Muscle layer of duodenum (tissue), 2 donors: Measurements from ENCODE around the gene C10orf90.

Experiments used
- H3K27ac ChIP-seq: one replicate; pipeline ENCODE4 v1.7.0; 2013; ENCODE audit warnings: mild to moderate bottlenecking, low read length
- H3K27me3 ChIP-seq: one replicate; pipeline ENCODE4 v1.7.0; 2013; ENCODE audit warnings: low read depth, mild to moderate bottlenecking, control low read depth, low read length
- H3K36me3 ChIP-seq, 2 donors: one replicate each; pipeline ENCODE4 v1.7.0; 2013; ENCODE audit warnings: low read length in 2 of 2, control low read depth in 1 of 2, mild to moderate bottlenecking in 1 of 2; ENCODE audit not compliant: insufficient read depth in 2 of 2, control insufficient read depth in 1 of 2
- H3K4me1 ChIP-seq, 2 donors: one replicate each; pipeline ENCODE4 v1.7.0; 2013; ENCODE audit warnings: low read length in 2 of 2, mild to moderate bottlenecking in 2 of 2, control low read depth in 1 of 2, moderate library complexity in 1 of 2; ENCODE audit not compliant: insufficient read depth in 2 of 2, control insufficient read depth in 1 of 2
- H3K4me3 ChIP-seq, 2 donors: one replicate each; pipeline ENCODE4 v1.7.0; 2013; ENCODE audit warnings: low read length in 2 of 2, low read depth in 1 of 2, mild to moderate bottlenecking in 1 of 2
- H3K9me3 ChIP-seq, 2 donors: one replicate each; pipeline ENCODE4 v1.7.0; 2013; ENCODE audit warnings: low read length in 2 of 2, control low read depth in 1 of 2, mild to moderate bottlenecking in 1 of 2; ENCODE audit not compliant: control insufficient read depth in 1 of 2
- donor health status: healthy.

C10orf90 gene

DNA sequence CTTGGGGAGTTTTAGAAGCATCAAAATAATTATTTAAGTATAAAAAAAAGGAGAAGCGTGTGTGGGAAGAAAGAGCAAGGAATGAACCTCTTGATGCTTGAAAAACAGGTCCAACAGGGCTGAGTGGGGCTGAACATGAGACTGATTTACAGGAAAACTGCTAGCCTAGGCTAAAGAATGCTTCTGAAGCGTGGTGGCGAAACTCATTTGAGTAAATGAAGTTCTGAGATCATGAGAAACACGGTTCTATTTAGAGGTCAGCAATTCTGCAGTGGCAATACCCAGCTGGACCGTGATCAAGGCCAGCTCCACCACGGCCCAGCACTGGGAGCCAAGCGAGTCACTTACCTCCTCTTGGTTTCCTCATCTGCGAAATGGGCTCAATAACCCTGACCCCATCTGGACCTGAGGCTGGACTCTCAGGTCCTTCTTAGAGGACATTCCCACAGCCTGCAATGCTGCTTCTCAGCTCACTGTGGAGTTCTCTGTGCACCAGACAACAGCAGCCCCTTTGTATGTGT lies 142.1 kb downstream of the C10orf90 start:
- Histone ChIP-seq H3K36me3 (no peaks in the 10 kb centered on the region), H3K4me1 (no peaks in the 10 kb centered on the region), H3K4me3 (no peak overlapping the region), H3K27me3 (no peaks in the 10 kb centered on the region), H3K9me3 (no peaks in the 10 kb centered on the region), H3K27ac (no peak overlapping the region)

DNA sequence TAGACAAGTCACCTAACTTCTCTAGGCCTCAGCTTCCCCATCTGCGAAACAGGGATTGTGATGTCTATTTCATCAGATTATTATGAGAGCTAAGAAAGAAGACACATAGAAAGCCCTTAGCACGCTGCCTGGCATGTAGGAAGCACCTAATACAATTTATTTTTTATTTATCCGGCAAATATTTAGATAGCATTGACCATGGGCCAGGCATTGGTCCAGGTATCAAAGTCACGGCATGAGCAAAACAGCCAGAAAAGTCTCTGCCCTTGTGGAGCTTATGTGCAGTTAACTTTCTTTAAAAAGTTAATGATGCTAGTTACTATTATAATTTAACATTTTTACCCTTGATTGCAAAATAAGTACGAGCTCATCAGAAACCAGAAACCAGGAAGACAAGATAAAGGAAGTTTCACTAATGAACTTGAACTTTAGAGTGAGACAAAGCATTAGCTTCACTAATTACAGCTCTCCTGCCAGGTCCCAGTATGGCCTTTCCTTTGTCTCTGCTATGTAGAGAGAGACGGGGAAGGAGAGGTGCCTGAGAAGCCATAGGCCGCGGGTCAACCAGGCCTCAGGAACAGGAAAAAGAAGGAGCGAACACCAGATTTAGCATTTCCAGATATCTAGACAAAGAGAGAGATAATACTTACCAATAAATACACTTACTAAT lies 142.7 kb downstream of the C10orf90 start:
- H3K4me1 ChIP-seq, result no peaks in the 10 kb centered on the region
- H3K9me3 ChIP-seq, result no peaks in the 10 kb centered on the region
- H3K27ac ChIP-seq, result no peak overlapping the region
- no peak overlapping the region for H3K4me3 ChIP-seq
- H3K27me3 ChIP-seq, result no peaks in the 10 kb centered on the region
- H3K36me3 ChIP-seq, result no peaks in the 10 kb centered on the region

DNA sequence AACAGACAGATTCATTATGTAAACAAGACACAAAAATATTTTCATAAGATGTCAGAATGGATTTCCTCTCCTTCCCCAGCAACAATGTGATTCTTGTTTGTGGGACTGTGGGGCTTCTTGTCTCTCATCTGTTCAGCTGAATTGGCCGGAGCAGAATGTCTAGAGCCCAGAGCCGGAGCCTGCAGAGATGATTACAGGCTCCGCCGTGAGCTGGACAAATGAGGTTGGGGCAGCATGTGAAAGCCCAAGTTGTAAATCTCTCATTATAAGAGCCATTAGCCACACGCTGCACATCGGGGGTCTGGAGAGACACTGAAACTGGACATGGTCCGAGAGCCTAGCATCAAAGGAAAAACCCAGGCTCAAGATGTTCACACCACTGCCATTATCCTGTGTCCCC lies 145.2 kb downstream of the C10orf90 start:
- no peak overlapping the region for H3K27ac ChIP-seq
- no peaks in the 10 kb centered on the region for H3K4me1 ChIP-seq
- H3K27me3 ChIP-seq, result no peaks in the 10 kb centered on the region
- H3K9me3 ChIP-seq, result no peaks in the 10 kb centered on the region
- no peak overlapping the region for H3K4me3 ChIP-seq
- H3K36me3 ChIP-seq, result no peaks in the 10 kb centered on the region

DNA sequence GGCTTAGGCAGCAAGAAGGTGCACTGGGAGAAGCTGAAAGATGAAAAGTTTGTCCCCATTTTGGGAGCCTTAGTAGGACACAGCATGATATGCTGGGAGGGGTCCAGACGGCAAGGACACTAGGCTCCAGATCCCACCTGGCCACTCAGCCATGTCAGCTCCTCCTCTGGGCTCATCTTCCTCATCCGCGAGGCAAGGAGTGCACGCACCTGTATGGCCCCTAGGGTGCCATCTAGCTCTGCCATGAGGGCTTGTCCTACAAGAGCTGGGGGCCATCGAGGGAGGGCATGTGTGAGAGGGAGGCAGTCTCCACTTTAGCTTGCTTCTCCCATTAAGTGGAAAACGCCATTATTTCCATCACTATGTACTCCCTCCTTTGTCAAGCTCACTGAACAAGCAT lies 146.0 kb downstream of the C10orf90 start:
- no peaks in the 10 kb centered on the region for H3K27me3 ChIP-seq
- no peak overlapping the region for H3K27ac ChIP-seq
- no peaks in the 10 kb centered on the region for H3K36me3 ChIP-seq
- H3K4me3 ChIP-seq, result no peak overlapping the region
- no peaks in the 10 kb centered on the region for H3K4me1 ChIP-seq
- no peaks in the 10 kb centered on the region for H3K9me3 ChIP-seq

DNA sequence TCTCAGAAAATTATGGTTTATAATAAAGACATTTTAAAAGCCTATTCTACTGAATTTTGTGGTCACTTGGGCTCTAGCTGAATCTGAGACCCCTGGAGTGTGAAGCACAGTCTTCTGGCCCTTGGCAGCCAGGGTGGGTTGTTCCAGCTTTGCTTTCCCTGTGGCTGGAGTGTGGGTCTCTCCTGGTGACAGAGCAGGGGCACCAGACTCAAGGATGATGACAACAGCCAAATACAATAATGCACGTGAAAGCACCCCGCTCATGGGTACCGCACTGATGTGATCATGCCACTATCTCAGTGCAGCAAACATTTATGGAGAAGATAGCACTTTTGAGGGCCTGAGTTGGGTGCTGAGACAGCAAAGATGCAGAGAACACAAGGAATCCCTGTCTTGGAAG lies 147.4 kb downstream of the C10orf90 start:
- Histone ChIP-seq H3K4me3 (no peak overlapping the region), H3K27ac (no peak overlapping the region), H3K9me3 (no peaks in the 10 kb centered on the region), H3K4me1 (no peaks in the 10 kb centered on the region), H3K27me3 (no peaks in the 10 kb centered on the region), H3K36me3 (no peaks in the 10 kb centered on the region)

DNA sequence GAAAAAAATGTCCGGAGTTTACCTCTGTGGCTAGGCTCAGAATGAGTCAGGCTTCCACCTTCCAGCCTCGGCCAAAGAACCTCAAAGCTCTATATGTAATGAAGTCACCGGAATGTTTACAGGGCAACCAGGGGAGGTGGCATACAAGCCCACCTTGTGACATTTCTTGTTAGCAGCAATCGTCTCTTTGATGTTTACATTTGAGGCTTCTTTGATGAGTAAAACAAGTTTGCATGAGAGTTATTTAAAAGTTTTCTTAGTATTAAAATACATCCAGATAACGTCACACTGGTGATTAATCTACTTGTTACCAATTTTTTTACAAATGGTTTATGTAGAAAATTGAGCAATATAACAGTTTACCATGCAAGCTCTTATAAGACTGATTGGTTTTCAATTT lies 149.1 kb downstream of the C10orf90 start:
- Histone ChIP-seq H3K27me3 (no peaks in the 10 kb centered on the region), H3K27ac (no peak overlapping the region), H3K4me3 (no peak overlapping the region), H3K4me1 (no peaks in the 10 kb centered on the region), H3K36me3 (no peaks in the 10 kb centered on the region), H3K9me3 (no peaks in the 10 kb centered on the region)

DNA sequence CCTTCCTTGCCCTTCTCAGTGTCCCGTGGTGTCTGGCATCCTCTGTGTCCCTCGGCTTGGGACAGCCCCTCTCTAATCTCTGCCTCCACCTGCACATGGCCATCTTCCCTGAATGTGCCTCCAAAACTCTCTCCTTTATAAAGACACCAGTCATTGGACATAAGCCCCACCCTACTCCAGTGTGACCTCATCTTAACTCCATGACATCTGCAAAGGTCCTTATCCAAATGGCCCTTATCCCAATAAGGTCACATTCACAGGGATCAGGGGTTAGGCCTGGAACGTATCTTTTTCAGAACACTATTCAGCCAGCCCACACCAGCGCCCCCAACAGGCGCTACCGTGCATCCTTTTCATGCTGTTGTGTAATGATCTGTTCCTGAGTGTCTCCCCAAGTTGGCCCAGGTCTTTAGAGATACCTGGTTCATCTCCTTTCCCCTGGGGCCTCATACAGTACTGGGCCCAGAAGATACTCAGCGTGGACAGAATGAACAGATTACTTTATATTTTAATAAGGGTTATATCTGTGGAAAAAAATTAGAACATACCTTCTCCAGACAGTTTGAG lies 149.7 kb downstream of the C10orf90 start:
- Histone ChIP-seq H3K27ac (no peak overlapping the region), H3K4me3 (no peak overlapping the region), H3K9me3 (no peaks in the 10 kb centered on the region), H3K27me3 (no peaks in the 10 kb centered on the region), H3K4me1 (no peaks in the 10 kb centered on the region), H3K36me3 (no peaks in the 10 kb centered on the region)

DNA sequence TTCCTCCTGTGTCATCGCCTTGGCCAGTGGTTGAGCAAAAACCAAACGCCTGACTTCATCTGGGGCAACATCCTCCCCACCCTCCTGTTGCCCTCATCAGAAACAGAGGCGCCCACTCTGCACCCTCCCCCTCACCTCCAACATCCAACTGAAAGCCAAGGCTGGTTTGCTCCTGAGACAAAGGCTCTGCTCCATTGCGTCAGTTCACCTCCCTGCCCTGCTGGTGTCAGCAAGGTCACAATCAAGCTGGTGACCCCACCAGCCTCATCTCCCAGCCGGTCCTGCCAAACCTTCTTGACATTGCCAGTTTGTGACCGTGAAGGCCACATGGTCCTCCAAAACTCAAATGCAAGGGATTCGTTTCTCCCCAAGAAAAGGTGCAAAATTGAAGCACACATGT lies 150.5 kb downstream of the C10orf90 start:
- no peak overlapping the region for H3K27ac ChIP-seq
- no peak overlapping the region for H3K4me3 ChIP-seq
- no peaks in the 10 kb centered on the region for H3K36me3 ChIP-seq
- no peaks in the 10 kb centered on the region for H3K9me3 ChIP-seq
- no peaks in the 10 kb centered on the region for H3K27me3 ChIP-seq
- H3K4me1 ChIP-seq, result no peaks in the 10 kb centered on the region

DNA sequence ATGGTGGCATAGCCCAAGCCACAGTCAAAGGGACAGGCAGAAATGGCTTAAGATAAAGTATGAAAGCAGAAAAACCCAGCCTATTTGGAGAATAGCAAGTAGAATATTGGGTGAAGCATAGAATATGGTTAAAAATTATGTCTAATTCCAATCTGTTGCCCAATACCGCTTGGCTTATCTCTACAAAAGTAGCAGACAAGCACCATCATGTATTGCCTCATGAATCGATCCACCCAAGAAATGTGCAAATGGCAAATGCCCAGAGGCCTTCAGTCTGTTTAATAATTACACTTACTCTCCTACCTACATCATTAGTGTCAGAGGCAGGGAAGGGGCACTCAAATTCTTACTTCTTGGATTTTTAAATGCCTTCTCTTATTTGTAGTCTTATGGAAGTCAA lies 151.3 kb downstream of the C10orf90 start:
- Histone ChIP-seq H3K4me3 (no peak overlapping the region), H3K9me3 (no peaks in the 10 kb centered on the region), H3K27ac (no peak overlapping the region), H3K4me1 (no peaks in the 10 kb centered on the region), H3K36me3 (no peaks in the 10 kb centered on the region), H3K27me3 (no peaks in the 10 kb centered on the region)

DNA sequence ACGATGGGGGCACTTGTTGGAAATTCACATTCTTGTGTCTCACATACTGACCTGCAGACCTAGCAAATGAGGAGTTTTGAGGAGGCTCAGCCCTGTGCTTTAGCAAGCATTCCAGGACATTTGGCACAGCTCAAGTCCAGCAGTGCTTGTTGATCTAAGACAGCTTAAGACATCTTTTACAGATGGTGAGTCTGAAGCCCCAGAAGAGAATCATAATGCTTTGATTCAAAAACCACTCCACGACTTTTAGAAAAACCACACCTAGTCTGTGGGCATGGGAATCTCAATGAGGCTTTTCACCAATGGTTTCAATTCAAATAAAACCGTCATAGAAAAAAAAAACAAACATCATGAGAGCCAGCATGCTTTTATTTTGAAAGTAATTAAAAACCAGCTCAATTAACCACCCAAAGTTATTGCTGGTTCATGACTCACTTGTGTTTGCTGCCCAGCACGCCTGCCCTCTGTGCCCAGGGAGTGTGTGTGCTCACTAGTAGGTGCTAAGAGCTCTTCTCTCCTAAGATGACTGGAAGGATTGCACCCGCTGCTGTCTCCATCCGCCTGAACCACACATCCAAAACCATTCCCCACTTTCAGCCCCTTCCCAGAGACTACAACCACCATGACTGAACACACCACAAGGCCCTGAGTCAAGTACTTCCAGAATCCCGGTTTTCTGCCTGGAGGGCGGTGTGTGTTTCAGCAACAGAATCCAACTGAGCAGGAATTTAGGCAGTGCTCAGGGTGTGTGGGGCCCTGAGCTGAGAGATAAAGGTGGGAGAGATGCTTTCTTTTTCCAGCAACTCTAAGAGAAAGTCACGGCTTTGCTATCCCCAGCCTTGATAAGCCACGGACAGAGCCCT lies 152.0 kb downstream of the C10orf90 start:
- no peak overlapping the region for H3K4me3 ChIP-seq
- no peaks in the 10 kb centered on the region for H3K9me3 ChIP-seq
- H3K36me3 ChIP-seq, result no peaks in the 10 kb centered on the region
- H3K4me1 ChIP-seq, result no peaks in the 10 kb centered on the region
- H3K27ac ChIP-seq, result no peak overlapping the region
- H3K27me3 ChIP-seq, result no peaks in the 10 kb centered on the region

DNA sequence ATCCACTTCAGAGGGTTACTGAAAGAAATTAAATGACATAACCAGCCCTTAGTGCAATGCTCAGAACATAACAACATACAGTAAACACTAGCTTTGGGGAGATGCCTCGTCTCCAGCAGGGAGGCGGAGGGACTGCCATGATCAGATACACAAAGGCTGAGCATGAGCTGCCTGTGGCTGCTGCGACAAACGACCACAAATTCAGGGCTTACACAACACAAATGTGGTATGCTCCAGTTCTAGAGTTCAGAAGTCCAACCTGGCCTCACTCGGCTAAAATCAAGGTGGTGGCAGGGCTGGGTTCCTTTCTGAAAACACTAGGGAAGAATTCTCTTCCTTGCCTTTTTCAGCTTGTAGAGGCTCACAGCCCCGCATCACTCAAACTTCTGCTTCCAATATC lies 154.0 kb downstream of the C10orf90 start:
- Histone ChIP-seq H3K4me1 (no peaks in the 10 kb centered on the region), H3K9me3 (no peaks in the 10 kb centered on the region), H3K4me3 (no peak overlapping the region), H3K36me3 (no peaks in the 10 kb centered on the region), H3K27ac (no peak overlapping the region), H3K27me3 (no peaks in the 10 kb centered on the region)
